Activated T-helper 1 cell treated with anti-CD3 and anti-CD28 coated beads, Interleukin-12 subunit alpha, Interleukin-12 subunit beta, Interleukin-2, Interleukin-4 antibody, amounts not matched to agents 30 ng/mL and 10 ng/mL and 1 ng/mL, durations not matched to agents 14 hours and 24 hours and 36 hours (primary cell): Measurements from ENCODE around the gene DDX24. TPM values are rescaled to one million over a fixed set of nuclear protein-coding genes. Genes with fewer than 3 reads are reported as not detected.

Experiments
- DNase-seq: peaks from one replicate; pipeline ENCODE4 v3.0.0; 2021; ENCODE audit warnings: low spot score
- H3K27ac Mint-ChIP-seq: one replicate; pipeline ENCODE4 v1.8.0; 2021; ENCODE audit warnings: mild to moderate bottlenecking, mixed read lengths
- H3K27me3 Mint-ChIP-seq: one replicate; pipeline ENCODE4 v1.8.0; 2022; ENCODE audit warnings: mild to moderate bottlenecking, moderate library complexity, mixed read lengths; ENCODE audit not compliant: insufficient read depth
- H3K36me3 Mint-ChIP-seq: one replicate; pipeline ENCODE4 v1.8.0; 2021; ENCODE audit warnings: low read depth, mixed read lengths
- H3K4me1 Mint-ChIP-seq: one replicate; pipeline ENCODE4 v1.8.0; 2021; ENCODE audit warnings: low read depth, mixed read lengths
- H3K4me3 Mint-ChIP-seq: one replicate; pipeline ENCODE4 v1.8.0; 2021; ENCODE audit warnings: mild to moderate bottlenecking, moderate library complexity, mixed read lengths
- H3K9me3 Mint-ChIP-seq: one replicate; pipeline ENCODE4 v1.8.0; 2021; ENCODE audit warnings: mixed read lengths
- intact Hi-C: fragments of 100-400 bp; cut with micrococcal nuclease; formaldehyde crosslinking; loops from one replicate; pipeline ENCODE4 v1.15.1; 2024
- total RNA-seq: library from RNA; stranded (reverse); gene quantifications from 2 replicates; pipeline ENCODE4 v1.2.3, GENCODE V29; 2022

Gene DDX24
- total RNA-seq, 1 donor from 2014 or later = 271 TPM

DNA sequence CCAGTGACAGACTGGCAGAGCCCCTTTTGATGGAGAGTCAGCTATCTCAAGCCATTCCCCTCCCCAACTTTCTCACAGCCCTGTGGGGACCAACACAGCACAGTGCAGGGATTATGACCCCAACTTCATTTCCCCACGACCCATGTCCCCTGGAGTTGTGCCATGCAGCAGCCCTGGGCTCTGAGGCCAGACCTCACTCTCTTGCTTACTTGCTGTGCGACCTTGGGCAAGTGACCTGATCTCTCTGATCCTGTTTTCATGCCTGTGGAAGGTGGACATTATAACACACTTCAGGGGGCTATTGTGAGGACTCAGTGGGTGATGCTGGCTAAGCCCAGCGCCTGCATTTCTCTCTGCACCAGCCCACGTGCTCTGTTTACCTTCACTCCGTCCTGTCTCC, 40.8 kb downstream of the DDX24 start:
- H3K27me3 Mint-ChIP-seq = no peaks in the 10 kb centered on the region
- no peaks in the 10 kb centered on the region for H3K9me3 Mint-ChIP-seq
- no peak overlapping the region for H3K27ac Mint-ChIP-seq
- H3K4me1 Mint-ChIP-seq = peaks cover 5% of the 10 kb centered on the region
- no peak for DNase-seq
- peaks cover 5% of the 10 kb centered on the region for H3K36me3 Mint-ChIP-seq
- H3K4me3 Mint-ChIP-seq = no peak overlapping the region
- intact Hi-C loops = no loop called here

DNA sequence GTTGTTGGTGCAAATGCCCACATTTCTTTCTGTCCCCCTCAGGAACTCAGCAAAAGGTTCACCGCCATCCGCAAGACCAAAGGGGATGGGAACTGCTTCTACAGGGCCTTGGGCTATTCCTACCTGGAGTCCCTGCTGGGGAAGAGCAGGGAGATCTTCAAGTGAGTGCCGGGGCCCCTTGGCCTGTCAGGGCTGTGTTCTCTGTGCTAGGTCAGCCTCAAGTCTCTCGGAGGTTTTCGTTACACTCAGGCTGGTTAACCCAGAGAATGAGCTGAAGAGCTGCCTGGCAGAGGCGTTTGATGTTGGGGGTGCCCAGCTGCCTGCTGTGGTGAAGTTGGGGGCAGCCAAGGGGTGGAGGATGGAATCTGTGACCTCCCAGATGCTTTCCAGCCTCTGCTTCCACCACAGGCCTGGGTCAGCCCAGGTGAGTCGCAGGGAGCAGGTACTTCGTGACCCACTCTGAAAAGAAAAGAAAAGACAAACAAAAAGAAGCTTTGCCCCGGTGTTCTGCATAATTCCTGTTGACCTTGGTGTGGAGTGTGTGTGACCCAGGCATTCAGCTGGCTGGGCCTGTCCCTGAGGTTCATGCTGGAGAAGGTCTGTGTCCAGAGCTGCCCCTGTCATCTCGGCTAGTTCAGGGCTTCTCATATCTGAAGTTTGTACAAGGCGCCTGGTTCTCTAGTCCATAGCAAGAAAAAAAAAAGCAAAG, 41.9 kb downstream of the DDX24 start:
- no peak overlapping the region for H3K4me3 Mint-ChIP-seq
- H3K27me3 Mint-ChIP-seq = no peaks in the 10 kb centered on the region
- H3K36me3 Mint-ChIP-seq = peaks cover 3% of the 10 kb centered on the region
- DNase-seq = no peak
- H3K9me3 Mint-ChIP-seq = no peaks in the 10 kb centered on the region
- intact Hi-C loops = no loop called here
- peaks cover 5% of the 10 kb centered on the region for H3K4me1 Mint-ChIP-seq
- no peak overlapping the region for H3K27ac Mint-ChIP-seq

GRCh38 chr14:94038510-94038909, 42.5 kb downstream of the DDX24 start:
- Mint-ChIP-seq H3K9me3 (no peaks in the 10 kb centered on the region), H3K27me3 (no peaks in the 10 kb centered on the region), H3K36me3 (no peaks in the 10 kb centered on the region), H3K27ac (no peak overlapping the region), H3K4me3 (no peak overlapping the region), H3K4me1 (peaks cover 5% of the 10 kb centered on the region)
- intact Hi-C loops = no loop called here
- DNase-seq = no peak

DNA sequence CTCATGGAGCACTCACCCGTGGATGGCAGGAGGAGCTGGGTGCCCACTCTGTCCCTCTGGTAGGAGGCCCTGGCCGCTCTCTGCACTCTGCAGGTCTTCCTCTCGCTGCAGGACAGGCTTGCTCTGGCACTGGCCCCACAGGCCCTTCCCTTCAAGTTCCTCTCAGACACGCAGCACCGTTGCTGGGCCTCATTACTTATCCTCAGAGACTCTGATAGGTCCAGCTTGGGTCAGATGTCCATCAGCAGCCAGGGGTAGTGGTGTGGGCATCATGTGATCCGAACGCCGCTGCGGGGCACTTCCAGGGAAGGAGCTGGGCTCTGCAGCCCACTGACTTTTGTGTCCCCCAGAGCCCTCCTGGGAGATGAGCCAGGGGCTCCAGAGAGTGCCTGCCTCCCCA, 43.0 kb downstream of the DDX24 start:
- Mint-ChIP-seq H3K27ac (no peak overlapping the region), H3K27me3 (no peaks in the 10 kb centered on the region), H3K36me3 (no peaks in the 10 kb centered on the region), H3K4me1 (peaks cover 5% of the 10 kb centered on the region), H3K4me3 (no peak overlapping the region), H3K9me3 (no peaks in the 10 kb centered on the region)
- intact Hi-C loops = loop anchor here (2.0 kb wide), 1 partner anchor 19 kb away; no protein-coding TSS in a partner anchor
- no peak for DNase-seq

GRCh38 chr14:94036313-94037167, 44.5 kb downstream of the DDX24 start:
- no peaks in the 10 kb centered on the region for H3K27me3 Mint-ChIP-seq
- peaks cover 2% of the 10 kb centered on the region for H3K36me3 Mint-ChIP-seq
- H3K4me3 Mint-ChIP-seq = no peak overlapping the region
- H3K4me1 Mint-ChIP-seq = peaks cover 5% of the 10 kb centered on the region
- intact Hi-C loops = loop anchor here (1.0 to 2.0 kb wide), 3 partner anchors 20 to 144 kb away; no protein-coding TSS in a partner anchor
- no peaks in the 10 kb centered on the region for H3K9me3 Mint-ChIP-seq
- DNase-seq = peak; percentile 62
- no peak overlapping the region for H3K27ac Mint-ChIP-seq

DNA sequence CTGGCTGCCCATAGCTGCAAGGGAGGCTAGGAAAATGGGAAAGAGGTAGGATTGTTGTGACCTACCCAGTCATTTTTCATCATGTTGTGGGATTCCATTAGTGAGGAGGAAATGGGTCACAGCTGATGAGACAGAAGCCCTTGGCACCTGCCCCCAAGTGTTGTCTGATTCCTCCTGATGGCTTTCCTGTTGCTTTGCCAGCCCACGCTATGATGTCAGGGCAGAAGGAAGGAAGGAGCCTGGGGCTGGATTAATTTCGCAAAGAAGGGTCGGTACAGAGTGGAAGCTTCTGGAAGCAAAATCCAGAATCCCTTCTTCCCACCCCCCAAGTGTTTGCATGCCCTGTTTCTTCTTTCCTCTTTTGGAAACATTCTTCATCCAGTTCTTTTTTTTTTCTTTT, 46.1 kb downstream of the DDX24 start:
- no peak overlapping the region for H3K27ac Mint-ChIP-seq

DNA sequence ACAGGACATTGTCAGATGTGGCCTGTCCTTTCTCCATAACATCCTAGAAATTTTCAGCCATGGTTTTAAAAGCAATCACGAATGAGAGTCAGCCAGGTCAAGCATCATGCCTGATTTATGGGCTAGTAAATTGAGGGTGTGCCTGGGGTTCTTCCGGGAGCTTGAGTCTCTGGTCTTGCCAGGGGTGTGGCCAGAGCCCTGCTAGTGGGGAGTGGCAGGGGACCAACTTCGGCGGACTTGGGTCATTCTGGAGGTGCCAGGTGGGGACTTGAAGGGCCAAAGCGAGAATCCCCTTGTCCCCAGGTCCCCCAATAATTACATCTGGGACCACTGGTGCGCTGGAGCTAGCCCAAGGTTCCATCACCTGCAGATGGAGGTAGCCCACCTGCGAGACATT, 49.1 kb downstream of the DDX24 start:
- H3K4me1 Mint-ChIP-seq = peaks cover 17% of the 10 kb centered on the region
- DNase-seq = no peak
- H3K27me3 Mint-ChIP-seq = no peaks in the 10 kb centered on the region
- H3K36me3 Mint-ChIP-seq = peaks cover 5% of the 10 kb centered on the region
- no peak overlapping the region for H3K4me3 Mint-ChIP-seq
- H3K9me3 Mint-ChIP-seq = no peaks in the 10 kb centered on the region
- H3K27ac Mint-ChIP-seq = no peak overlapping the region
- intact Hi-C loops = no loop called here

More for the DNA sequence above, 46.1 kb downstream of the DDX24 start:
- intact Hi-C loops = no loop called here
- Mint-ChIP-seq H3K27me3 (no peaks in the 10 kb centered on the region), H3K9me3 (no peaks in the 10 kb centered on the region), H3K4me3 (no peak overlapping the region), H3K4me1 (peaks cover 5% of the 10 kb centered on the region), H3K36me3 (peaks cover 2% of the 10 kb centered on the region)
- DNase-seq = no peak

DNA sequence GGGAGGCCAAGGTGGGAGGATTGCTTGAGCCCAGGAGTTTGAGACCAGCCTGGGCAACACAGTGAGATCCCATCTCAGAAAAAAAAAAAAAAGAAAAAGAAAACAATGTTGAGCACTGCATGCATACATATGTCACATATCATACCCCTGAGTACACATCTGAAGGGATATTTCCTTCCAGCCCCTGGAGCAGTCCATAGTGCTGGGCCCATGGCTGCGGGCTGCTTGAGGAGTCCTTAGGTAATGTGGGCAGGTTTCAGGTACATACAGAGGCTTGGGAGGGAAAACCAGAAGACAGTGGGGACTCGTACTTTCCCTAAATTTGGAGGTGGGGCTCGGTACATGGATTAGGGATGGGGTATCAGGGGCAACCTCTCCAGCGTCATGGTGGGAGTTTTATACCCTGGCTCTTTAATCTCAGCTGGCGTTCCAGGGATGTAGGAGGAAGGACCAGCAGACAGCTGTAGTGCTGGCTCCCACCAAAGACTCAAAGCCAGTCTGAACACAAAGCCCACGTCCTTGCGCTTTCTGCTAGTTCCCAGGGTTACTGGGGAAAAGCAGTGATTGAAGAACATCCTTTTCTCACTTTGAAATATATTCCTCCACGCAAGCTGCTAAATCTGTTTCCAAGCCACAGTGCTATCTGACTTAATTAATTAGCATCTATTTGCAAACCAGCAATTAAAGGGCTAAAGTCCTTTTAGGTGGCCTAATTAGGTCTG, 49.7 kb downstream of the DDX24 start:
- intact Hi-C loops = no loop called here
- DNase-seq = no peak
- Mint-ChIP-seq H3K4me1 (peaks cover 13% of the 10 kb centered on the region), H3K27me3 (no peaks in the 10 kb centered on the region), H3K9me3 (no peaks in the 10 kb centered on the region), H3K36me3 (peaks cover 5% of the 10 kb centered on the region), H3K4me3 (no peak overlapping the region), H3K27ac (no peak overlapping the region)

- DNase-seq = no peak
- no peaks in the 10 kb centered on the region for H3K9me3 Mint-ChIP-seq
- no peak overlapping the region for H3K4me3 Mint-ChIP-seq
- H3K4me1 Mint-ChIP-seq = peaks cover 19% of the 10 kb centered on the region
- no peak overlapping the region for H3K27ac Mint-ChIP-seq
- H3K36me3 Mint-ChIP-seq = peaks cover 5% of the 10 kb centered on the region
- H3K27me3 Mint-ChIP-seq = no peaks in the 10 kb centered on the region
- intact Hi-C loops = no loop called here
Observed at GRCh38 chr14:94030571-94030970, 50.4 kb downstream of the DDX24 start.

DNA sequence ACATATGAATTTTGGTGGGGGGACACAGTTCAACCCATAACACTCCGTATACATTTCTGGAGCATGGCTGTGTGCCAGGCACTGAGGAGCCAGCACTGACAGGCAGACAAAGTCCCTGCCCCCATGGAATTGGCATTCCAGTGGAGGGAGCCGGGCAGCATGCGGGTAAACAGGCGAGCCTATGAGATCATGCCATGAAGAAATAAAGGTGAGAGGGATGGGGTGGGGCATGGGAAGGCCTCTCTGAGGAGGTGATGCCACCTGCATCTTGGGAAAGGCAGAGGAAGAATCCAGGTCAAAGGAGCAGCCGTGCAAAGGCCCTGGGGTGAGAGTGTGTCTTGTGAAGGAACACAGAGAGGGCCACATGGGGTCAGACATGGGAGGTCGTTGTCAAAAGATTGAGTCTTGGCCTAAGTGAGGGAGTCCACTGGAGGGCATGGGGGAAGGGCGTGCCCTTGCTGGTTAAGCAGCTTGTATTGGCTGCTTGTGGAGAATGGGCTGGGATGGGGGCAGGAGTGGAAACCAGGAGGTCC, 51.3 kb downstream of the DDX24 start:
- Mint-ChIP-seq H3K4me3 (no peak overlapping the region), H3K9me3 (no peaks in the 10 kb centered on the region), H3K36me3 (peaks cover 5% of the 10 kb centered on the region), H3K27ac (no peak overlapping the region), H3K4me1 (peaks cover 20% of the 10 kb centered on the region), H3K27me3 (no peaks in the 10 kb centered on the region)
- DNase-seq = no peak
- intact Hi-C loops = loop anchor here (5.0 kb wide), 1 partner anchor 148 kb away; no protein-coding TSS in a partner anchor

DNA sequence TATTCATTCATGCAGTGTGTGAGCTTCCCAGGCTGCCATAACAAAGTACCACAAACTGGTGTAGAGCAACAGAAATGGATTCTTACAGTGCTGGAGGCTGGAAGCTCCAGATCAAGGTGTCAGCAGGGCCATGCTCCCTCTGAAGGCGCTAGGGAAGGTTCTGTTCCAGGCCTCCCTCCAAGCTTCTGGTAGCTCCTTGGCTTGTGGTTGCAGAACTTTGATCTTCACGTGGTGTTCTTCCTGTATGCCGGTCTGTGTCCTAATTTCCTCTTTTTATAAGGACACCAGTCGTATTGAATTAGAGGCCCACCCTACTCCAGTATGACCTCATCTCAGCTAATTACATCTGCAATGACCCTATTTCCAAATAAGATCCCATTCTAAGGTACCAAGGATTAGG, 51.7 kb downstream of the DDX24 start:
- no peaks in the 10 kb centered on the region for H3K9me3 Mint-ChIP-seq
- H3K27ac Mint-ChIP-seq = no peak overlapping the region
- H3K27me3 Mint-ChIP-seq = no peaks in the 10 kb centered on the region
- intact Hi-C loops = loop anchor here (5.0 kb wide), 1 partner anchor 148 kb away; no protein-coding TSS in a partner anchor
- peaks cover 20% of the 10 kb centered on the region for H3K4me1 Mint-ChIP-seq
- peaks cover 5% of the 10 kb centered on the region for H3K36me3 Mint-ChIP-seq
- no peak for DNase-seq
- H3K4me3 Mint-ChIP-seq = no peak overlapping the region

GRCh38 chr14:94028450-94028826, 52.6 kb downstream of the DDX24 start:
- intact Hi-C loops = loop anchor here (5.0 kb wide), 1 partner anchor 149 kb away; no protein-coding TSS in a partner anchor

More at GRCh38 chr14:94028450-94028826, 52.6 kb downstream of the DDX24 start:
- peak overlapping the region; percentile 66 for H3K4me3 Mint-ChIP-seq
- H3K27ac Mint-ChIP-seq = peak overlapping the region; percentile 52
- peak; percentile 14 for DNase-seq
- H3K27me3 Mint-ChIP-seq = no peaks in the 10 kb centered on the region
- peaks cover 20% of the 10 kb centered on the region for H3K4me1 Mint-ChIP-seq
- peaks cover 5% of the 10 kb centered on the region for H3K36me3 Mint-ChIP-seq
- H3K9me3 Mint-ChIP-seq = no peaks in the 10 kb centered on the region
